RWPE2 (cell line): ENCODE data around the gene SIPA1L3.

Experiments used
- ATAC-seq: fragments of 200-7000 bp; cut with Tn5 transposase; 3 replicates; pipeline ENCODE4 v1.9.1; 2021; ENCODE audit warnings: low read depth
- DNase-seq: peaks from one replicate; pipeline ENCODE4 v3.0.0-alpha.2; 2020; ENCODE audit warnings: low spot score
- H3K27ac ChIP-seq: fragments of 450-650 bp; 2 replicates; pipeline ENCODE4 v1.5.1; 2017; ENCODE audit warnings: mild to moderate bottlenecking; ENCODE audit not compliant: poor library complexity, severe bottlenecking
- H3K27me3 ChIP-seq: fragments of 250-450 bp; sonication (Bioruptor Pico); 2 replicates; pipeline ENCODE4 v1.5.1; 2021; ENCODE audit warnings: mild to moderate bottlenecking, moderate library complexity; ENCODE audit not compliant: insufficient read depth, poor library complexity, severe bottlenecking
- H3K36me3 ChIP-seq: fragments of 250-450 bp; sonication (Bioruptor Pico); 2 replicates; pipeline ENCODE4 v1.5.1; 2020; ENCODE audit warnings: low read depth, mild to moderate bottlenecking, moderate library complexity
- H3K4me1 ChIP-seq: fragments of 250-450 bp; sonication (Bioruptor Pico); 2 replicates; pipeline ENCODE4 v1.5.1; 2021; ENCODE audit warnings: mild to moderate bottlenecking, moderate library complexity; ENCODE audit not compliant: insufficient read depth, poor library complexity, severe bottlenecking
- H3K4me3 ChIP-seq: fragments of 250-450 bp; sonication (Bioruptor Pico); 2 replicates; pipeline ENCODE4 v1.5.1; 2021; ENCODE audit warnings: mild to moderate bottlenecking, moderate library complexity; ENCODE audit not compliant: severe bottlenecking
- H3K9me3 ChIP-seq: fragments of 250-450 bp; sonication (Bioruptor Pico); 2 replicates; pipeline ENCODE4 v1.5.1; 2021; ENCODE audit warnings: mild to moderate bottlenecking, moderate library complexity; ENCODE audit not compliant: severe bottlenecking
- CTCF ChIP-seq: fragments of 450-650 bp; IDR thresholded peaks from one replicate; pipeline ENCODE4 v1.5.1; 2017; ENCODE audit warnings: mild to moderate bottlenecking, moderate library complexity; ENCODE audit not compliant: poor library complexity, severe bottlenecking

SIPA1L3 gene

GRCh38 chr19:37899966-37900365 lies 7.0 kb upstream of the SIPA1L3 start:
- no peak for DNase-seq
- no peak for TF ChIP-seq CTCF
- no peak overlapping the region for H3K4me3 ChIP-seq
- no peaks in the 10 kb centered on the region for H3K4me1 ChIP-seq
- no peak overlapping the region for H3K27ac ChIP-seq
- no peak for ATAC-seq
- no peaks in the 10 kb centered on the region for H3K36me3 ChIP-seq
- no peaks in the 10 kb centered on the region for H3K9me3 ChIP-seq
- H3K27me3 ChIP-seq, result no peaks in the 10 kb centered on the region

GRCh38 chr19:37902668-37903067 lies 4.3 kb upstream of the SIPA1L3 start:
- Histone ChIP-seq H3K4me3 (no peak overlapping the region), H3K27ac (no peak overlapping the region), H3K36me3 (no peaks in the 10 kb centered on the region), H3K27me3 (no peaks in the 10 kb centered on the region), H3K9me3 (no peaks in the 10 kb centered on the region), H3K4me1 (no peaks in the 10 kb centered on the region)
- DNase-seq (peak; percentile 78), ATAC-seq (peak; percentile 41)
- peak; percentile 95 for TF ChIP-seq CTCF

- H3K36me3 ChIP-seq, result no peaks in the 10 kb centered on the region
- peaks cover 3% of the 10 kb centered on the region for H3K4me1 ChIP-seq
- H3K27ac ChIP-seq, result peak overlapping the region; percentile 4
- H3K4me3 ChIP-seq, result no peak overlapping the region
- DNase-seq (no peak), ATAC-seq (no peak)
- no peak for TF ChIP-seq CTCF
- no peaks in the 10 kb centered on the region for H3K9me3 ChIP-seq
- no peaks in the 10 kb centered on the region for H3K27me3 ChIP-seq
Measured at GRCh38 chr19:37903096-37903495, 3.9 kb upstream of the SIPA1L3 start.

GRCh38 chr19:37905946-37906868 lies 801 bp upstream of the SIPA1L3 start, which contains the start of gene WDR87:
WDR87 (minus strand) TSS chr19:37906594; CDS start chr19:37898239, 8,355 bp downstream.
- Histone ChIP-seq H3K27ac (peak within 1 kb of the TSS; percentile 72), H3K36me3 (peaks cover 7% of the 10 kb centered on the region), H3K9me3 (no peaks in the 10 kb centered on the region), H3K4me1 (peaks cover 22% of the 10 kb centered on the region), H3K27me3 (no peaks in the 10 kb centered on the region), H3K4me3 (peak within 1 kb of the TSS; percentile 98)
- DNase-seq (no peak), ATAC-seq (peak; percentile 18; the same call in 2 of the 3 replicates)
- TF ChIP-seq CTCF, result peak; percentile 26
